Ascending aorta (tissue), 2 donors: ENCODE data around the gene NPIPB2. TPM values are rescaled to one million over a fixed set of nuclear protein-coding genes. Genes with fewer than 3 reads are reported as not detected.
"Not testable (repeated sequence)": the region's sequence is repeated elsewhere in the genome, so short reads cannot be mapped to it uniquely, and the experiment has no call there.

Experiments
- DNase-seq, 2 donors: peaks; one replicate each; pipeline ENCODE4 v3.0.0-alpha.2; 2019; ENCODE audit warnings: low spot score in 2 of 2
- H3K27ac ChIP-seq, 2 donors: fragments of 200-600 bp; sonication (generic); one replicate each; pipeline ENCODE4 v1.5.1; 2016 to 2017; ENCODE audit warnings: mild to moderate bottlenecking in 1 of 2
- H3K27me3 ChIP-seq: fragments of 200-600 bp; sonication (generic); one replicate; pipeline ENCODE4 v1.5.1; 2017
- H3K36me3 ChIP-seq, 2 donors: fragments of 200-600 bp; sonication (generic); one replicate each; pipeline ENCODE4 v1.5.1; 2016
- H3K4me1 ChIP-seq, 2 donors: fragments of 200-600 bp; sonication (generic); one replicate each; pipeline ENCODE4 v1.5.1; 2016 to 2017; ENCODE audit warnings: mild to moderate bottlenecking in 1 of 2
- H3K4me3 ChIP-seq, 2 donors: fragments of 200-600 bp; sonication (generic); one replicate each; pipeline ENCODE4 v1.5.1; 2016 to 2017; ENCODE audit warnings: mild to moderate bottlenecking in 1 of 2
- H3K9me3 ChIP-seq, 2 donors: fragments of 200-600 bp; sonication (generic); one replicate each; pipeline ENCODE4 v1.5.1; 2016
- CTCF ChIP-seq, 3 experiments: fragments of 200-600 bp in 2 of 3; fragments of 450-650 bp in 1 of 3; sonication (generic) in 2 of 3; IDR thresholded peaks; one replicate each; pipeline ENCODE4 v1.5.1; 2016 to 2019; ENCODE audit warnings: antibody characterized with exemption in 3 of 3, mild to moderate bottlenecking in 1 of 3, moderate library complexity in 1 of 3
- intact Hi-C: fragments of 100-400 bp; cut with DNase I; formaldehyde crosslinking; loops from one replicate; pipeline ENCODE4 v1.15.1; 2023
- total RNA-seq: library from RNA; depleted of rRNA; stranded (reverse); fragments of >200 nt; gene quantifications from one replicate; pipeline ENCODE4 v1.1.0, GENCODE V29; 2016

NPIPB2 gene
- total RNA-seq, 1 donor from 2014 or later = 28.1 TPM

- intact Hi-C loops = no loop called here
- Histone ChIP-seq H3K27ac (no peak within 1 kb of the TSS), H3K4me3 (no peak within 1 kb of the TSS), H3K9me3 (no peaks in the 10 kb centered on the region), H3K36me3 (no peaks in the 10 kb centered on the region), H3K4me1 (no peaks in the 10 kb centered on the region), H3K27me3 (no peaks in the 10 kb centered on the region)
- DNase-seq = no peak
- TF ChIP-seq CTCF (IDR thresholded peaks at IDR 0.05) = no peak
These were observed 23.1 kb upstream of the NPIPB2 start, which contains the start of gene TNFRSF17 for GRCh38 chr16:11964761-11965551. TNFRSF17 (plus strand) TSS chr16:11965210; CDS start chr16:11965325, 115 bp downstream.

- Histone ChIP-seq H3K4me1 (no peaks in the 10 kb centered on the region), H3K9me3 (no peaks in the 10 kb centered on the region), H3K4me3 (no peak overlapping the region), H3K27me3 (no peaks in the 10 kb centered on the region), H3K27ac (no peak overlapping the region), H3K36me3 (no peaks in the 10 kb centered on the region)
- no peak for TF ChIP-seq CTCF (IDR thresholded peaks at IDR 0.05)
- intact Hi-C loops = no loop called here
- DNase-seq = no peak
These were observed 21.9 kb upstream of the NPIPB2 start for GRCh38 chr16:11963706-11964105.

- H3K27ac ChIP-seq, H3K4me1 ChIP-seq, H3K27me3 ChIP-seq, H3K36me3 ChIP-seq, H3K4me3 ChIP-seq, DNase-seq, intact Hi-C loops, H3K9me3 ChIP-seq: not testable (repeated sequence)
These were observed 21.1 kb upstream of the NPIPB2 start for GRCh38 chr16:11962978-11963377.

- H3K27ac ChIP-seq, intact Hi-C loops, H3K9me3 ChIP-seq, H3K4me3 ChIP-seq, DNase-seq, H3K36me3 ChIP-seq, H3K4me1 ChIP-seq, H3K27me3 ChIP-seq: not testable (repeated sequence)
These were observed 20.6 kb upstream of the NPIPB2 start for GRCh38 chr16:11962457-11962856.

- Histone ChIP-seq H3K4me1 (no peaks in the 10 kb centered on the region), H3K4me3 (no peak overlapping the region), H3K9me3 (no peaks in the 10 kb centered on the region), H3K27me3 (no peaks in the 10 kb centered on the region), H3K36me3 (no peaks in the 10 kb centered on the region), H3K27ac (no peak overlapping the region)
- no peak for TF ChIP-seq CTCF (IDR thresholded peaks at IDR 0.05)
- intact Hi-C loops = no loop called here
- no peak for DNase-seq
These were observed 15.9 kb upstream of the NPIPB2 start for GRCh38 chr16:11957591-11958395.

GRCh38 chr16:11956558-11956957 is 14.7 kb upstream of the NPIPB2 start:
- no peak overlapping the region for H3K4me3 ChIP-seq
- H3K9me3 ChIP-seq = no peaks in the 10 kb centered on the region
- no peaks in the 10 kb centered on the region for H3K4me1 ChIP-seq
- no peaks in the 10 kb centered on the region for H3K27me3 ChIP-seq
- no peak for DNase-seq
- intact Hi-C loops = no loop called here
- no peaks in the 10 kb centered on the region for H3K36me3 ChIP-seq
- no peak for TF ChIP-seq CTCF (IDR thresholded peaks at IDR 0.05)
- no peak overlapping the region for H3K27ac ChIP-seq
